HepG2 (cell line): Measurements from ENCODE around the gene RPA1. TPM values are rescaled to one million over a fixed set of nuclear protein-coding genes. Genes with fewer than 3 reads are reported as not detected.

Experiments
- ATAD3A ChIP-seq: sonication (generic); formaldehyde crosslinking; IDR thresholded peaks from 2 replicates; pipeline ENCODE4 v1.4.0; 2020; ENCODE audit warnings: missing genetic modification reagents
- CTCF ChIP-seq: sonication (generic); formaldehyde crosslinking; IDR thresholded peaks from 2 replicates; pipeline ENCODE4 v1.5.0; 2020; ENCODE audit warnings: mild to moderate bottlenecking, missing genetic modification reagents, moderate library complexity
- FOXO1 ChIP-seq: sonication (generic); formaldehyde crosslinking; IDR thresholded peaks from 2 replicates; pipeline ENCODE4 v1.4.0; 2020; ENCODE audit warnings: missing genetic modification reagents
- GATAD2A ChIP-seq: IDR thresholded peaks from 2 replicates; pipeline ENCODE4 v1.6.1; 2016
- HDAC1 ChIP-seq: sonication (generic); formaldehyde crosslinking; IDR thresholded peaks from 2 replicates; pipeline ENCODE4 v1.5.1; 2020; ENCODE audit warnings: mild to moderate bottlenecking, missing genetic modification reagents
- HNF4A ChIP-seq: sonication (generic); formaldehyde crosslinking; IDR thresholded peaks from 2 replicates; pipeline ENCODE4 v1.4.0; 2020; ENCODE audit warnings: missing genetic modification reagents
- HNRNPK ChIP-seq: fragments of 200-400 bp; formaldehyde crosslinking; IDR thresholded peaks from 2 replicates; pipeline ENCODE4 v1.6.1; 2018; ENCODE audit warnings: low read length, low read depth, moderate library complexity, mild to moderate bottlenecking; ENCODE audit not compliant: poor library complexity, severe bottlenecking
- HNRNPUL1 ChIP-seq: fragments of 200-400 bp; formaldehyde crosslinking; IDR thresholded peaks from 2 replicates; pipeline ENCODE4 v1.6.1; 2017; ENCODE audit warnings: low read depth, mild to moderate bottlenecking, low read length, moderate library complexity
- KLF13 ChIP-seq: sonication (generic); formaldehyde crosslinking; IDR thresholded peaks from 2 replicates; pipeline ENCODE4 v1.4.0; 2020; ENCODE audit warnings: mild to moderate bottlenecking, missing genetic modification reagents
- MYC ChIP-seq: sonication (generic); formaldehyde crosslinking; IDR thresholded peaks from 2 replicates; pipeline ENCODE4 v1.9.0; 2021; ENCODE audit warnings: missing genetic modification reagents, borderline replicate concordance
- NFE2L2 ChIP-seq: fragments of 150-350 bp; IDR thresholded peaks from 2 replicates; pipeline ENCODE4 v1.6.1; 2014; ENCODE audit warnings: low read length
- NFKB2 ChIP-seq: sonication (generic); formaldehyde crosslinking; IDR thresholded peaks from 2 replicates; pipeline ENCODE4 v1.4.0; 2020; ENCODE audit warnings: missing genetic modification reagents, borderline replicate concordance
- NONO ChIP-seq, 2 experiments: fragments of 450-650 bp in 1 of 2; sonication (generic) in 1 of 2; formaldehyde crosslinking in 1 of 2; IDR thresholded peaks in 1 of 2; conservative IDR thresholded peaks in 1 of 2; 2 replicates each; pipeline versions ENCODE4 v1.6.1 to v1.8.0; 2017 to 2022; ENCODE audit warnings: mild to moderate bottlenecking in 1 of 2, missing genetic modification reagents in 1 of 2, moderate library complexity in 1 of 2
- RORA ChIP-seq: sonication (generic); formaldehyde crosslinking; IDR thresholded peaks from 2 replicates; pipeline ENCODE4 v1.5.0; 2020; ENCODE audit warnings: mild to moderate bottlenecking, missing genetic modification reagents, moderate library complexity
- SAFB2 ChIP-seq: sonication (generic); formaldehyde crosslinking; IDR thresholded peaks from 2 replicates; pipeline ENCODE4 v1.5.1; 2020; ENCODE audit warnings: missing genetic modification reagents, low read depth, mild to moderate bottlenecking, borderline replicate concordance
- SNAPC5 ChIP-seq: sonication (generic); formaldehyde crosslinking; IDR thresholded peaks from 2 replicates; pipeline ENCODE4 v1.8.1; 2023; ENCODE audit warnings: mild to moderate bottlenecking, missing genetic modification reagents, borderline replicate concordance
- SP140L ChIP-seq: sonication (generic); formaldehyde crosslinking; IDR thresholded peaks from 2 replicates; pipeline ENCODE4 v1.4.0; 2020; ENCODE audit warnings: missing genetic modification reagents, borderline replicate concordance
- SP5 ChIP-seq: IDR thresholded peaks from 2 replicates; pipeline ENCODE4 v1.6.1; 2016; ENCODE audit warnings: low read depth, borderline replicate concordance
- TCF12 ChIP-seq, 2 experiments: fragments of 450-650 bp in 1 of 2; sonication (generic) in 1 of 2; formaldehyde crosslinking in 1 of 2; IDR thresholded peaks; 2 replicates each; pipeline versions ENCODE4 v1.6.1 to v1.8.0; 2017 to 2022; ENCODE audit warnings: antibody characterized with exemption in 1 of 2, mild to moderate bottlenecking in 1 of 2, missing genetic modification reagents in 1 of 2, moderate library complexity in 1 of 2
- XBP1 ChIP-seq: sonication (generic); formaldehyde crosslinking; IDR thresholded peaks from 2 replicates; pipeline ENCODE4 v1.5.0; 2020; ENCODE audit warnings: missing genetic modification reagents
- ZKSCAN1 ChIP-seq: fragments of 150-350 bp; IDR thresholded peaks from 2 replicates; pipeline ENCODE4 v1.6.1; 2014; ENCODE audit warnings: low read length
- ZNF232 ChIP-seq: sonication (generic); formaldehyde crosslinking; IDR thresholded peaks from 2 replicates; pipeline ENCODE4 v1.4.0; 2020; ENCODE audit warnings: missing genetic modification reagents, borderline replicate concordance
- ZNF251 ChIP-seq: sonication (generic); formaldehyde crosslinking; IDR thresholded peaks from 2 replicates; pipeline ENCODE4 v1.9.0; 2021; ENCODE audit warnings: mild to moderate bottlenecking, missing genetic modification reagents
- ZNF33B ChIP-seq: sonication (generic); formaldehyde crosslinking; IDR thresholded peaks from 2 replicates; pipeline ENCODE4 v1.5.1; 2020; ENCODE audit warnings: mild to moderate bottlenecking, missing genetic modification reagents
- ZNF362 ChIP-seq: sonication (generic); formaldehyde crosslinking; IDR thresholded peaks from 2 replicates; pipeline ENCODE4 v1.4.0; 2020; ENCODE audit warnings: missing genetic modification reagents, mild to moderate bottlenecking, borderline replicate concordance
- ZNF569 ChIP-seq: sonication (generic); formaldehyde crosslinking; IDR thresholded peaks from 2 replicates; pipeline ENCODE4 v1.5.0; 2020; ENCODE audit warnings: mild to moderate bottlenecking, missing genetic modification reagents, moderate library complexity, borderline replicate concordance
- ZNF570 ChIP-seq: sonication (generic); formaldehyde crosslinking; IDR thresholded peaks from 2 replicates; pipeline ENCODE4 v1.4.0; 2020; ENCODE audit warnings: mild to moderate bottlenecking, missing genetic modification reagents, borderline replicate concordance
- ZNF605 ChIP-seq: sonication (generic); formaldehyde crosslinking; IDR thresholded peaks from 2 replicates; pipeline ENCODE4 v1.8.0; 2022; ENCODE audit warnings: mild to moderate bottlenecking, missing genetic modification reagents
- ZNF607 ChIP-seq: sonication (generic); formaldehyde crosslinking; IDR thresholded peaks from 2 replicates; pipeline ENCODE4 v1.5.1; 2020; ENCODE audit warnings: missing genetic modification reagents, mild to moderate bottlenecking, borderline replicate concordance
- polyA plus RNA-seq, 8 experiments: library from polyadenylated mRNA; depleted of rRNA in 3 of 8; stranded (reverse) in 7 of 8; unstranded in 1 of 8; fragments of >200 nt; fragmentation: Illumina TruSeq in 4 of 8; extraction: Trizol in 4 of 8; gene quantifications; 2 replicates each; pipeline versions ENCODE4 v1.2.1 to v1.2.3, GENCODE V29; 2011 to 2016; ENCODE audit warnings: low read depth in 4 of 8, missing spikeins in 1 of 8, mixed read lengths in 1 of 8; ENCODE audit not compliant: insufficient read depth in 1 of 8
- total RNA-seq, 5 experiments: library from RNA; depleted of rRNA; stranded (reverse); fragments of >200 nt; fragmentation: Illumina TruSeq; extraction: Trizol; gene quantifications; 2 replicates each; pipeline ENCODE4 v1.2.3, GENCODE V29; 2016; ENCODE audit warnings: low read depth in 1 of 5

Gene RPA1
- total and polyA plus RNA-seq, 2 of the 13 experiments (the other 11 are each of a cell fraction or from before 2014, with no cell fraction given), result 13.9 to 37.6 TPM

- TF ChIP-seq ZNF362 (CRISPR knock-in tag), result no peak
- no peak for TF ChIP-seq SNAPC5 (CRISPR knock-in tag)
- TF ChIP-seq TCF12 (IDR thresholded peaks at IDR 0.05), result no peak
- 0 out of 2 replicates have a peak, but pooled peaks have one; percentile 21 for TF ChIP-seq TCF12 (CRISPR knock-in tag; IDR thresholded peaks at IDR 0.05)
- no peak for TF ChIP-seq ZNF570
- TF ChIP-seq ZNF605 (CRISPR knock-in tag), result no peak
- no peak for TF ChIP-seq GATAD2A (CRISPR knock-in tag)
- TF ChIP-seq SP5, result peak; percentile 40
- TF ChIP-seq RORA, result no peak
- TF ChIP-seq ZNF232 (CRISPR knock-in tag), result no peak
- TF ChIP-seq ZNF33B (CRISPR knock-in tag), result 0 out of 2 replicates have a peak, but pooled peaks have one; percentile 54
- no peak for TF ChIP-seq XBP1 (CRISPR knock-in tag)
- peak; percentile 15; the same call in 1 of the 2 replicates for TF ChIP-seq MYC (CRISPR knock-in tag)
- TF ChIP-seq KLF13 (CRISPR knock-in tag), result no peak
- TF ChIP-seq NFKB2 (CRISPR knock-in tag), result no peak
- TF ChIP-seq ZNF607, result peak; percentile 74
- no peak for TF ChIP-seq NFE2L2
- TF ChIP-seq HDAC1, result peak; percentile 76
- TF ChIP-seq ATAD3A (CRISPR knock-in tag), result no peak
- no peak for TF ChIP-seq ZNF251 (CRISPR knock-in tag)
- peak; percentile 7; the same call in 1 of the 2 replicates for TF ChIP-seq CTCF (CRISPR knock-in tag)
- TF ChIP-seq ZNF569 (CRISPR knock-in tag), result no peak
- peak; percentile 60 for TF ChIP-seq HNRNPK
- no peak for TF ChIP-seq FOXO1 (CRISPR knock-in tag)
- no peak for TF ChIP-seq NONO (IDR thresholded peaks at IDR 0.05)
- 0 out of 2 replicates have a peak, but pooled peaks have one; percentile 6 for TF ChIP-seq NONO (CRISPR knock-in tag; conservative IDR thresholded peaks at IDR 0.05)
- TF ChIP-seq HNRNPUL1, result no peak
- TF ChIP-seq SAFB2 (CRISPR knock-in tag), result peak; percentile 40; the same call in 1 of the 2 replicates
- no peak for TF ChIP-seq SP140L (CRISPR knock-in tag)
- TF ChIP-seq HNF4A, result no peak
- TF ChIP-seq ZKSCAN1, result no peak
These were observed at the start of gene RPA1, which contains the start of gene SMYD4 (continued) for GRCh38 chr17:1829592-1830257.
